Smooth muscle cell (in vitro differentiated cells): Measurements from ENCODE around the gene PAQR5. TPM values are rescaled to one million over a fixed set of nuclear protein-coding genes. Genes with fewer than 3 reads are reported as not detected.

Experiments
- DNase-seq: peaks from one replicate; lab custom pipeline; 2025; ENCODE audit not compliant: unreplicated experiment; lab: John Stamatoyannopoulos, UW
- H2AFZ ChIP-seq: fragments of 200-600 bp; sonication (generic); 2 replicates; pipeline ENCODE4 v1.6.0; 2016; ENCODE audit warnings: antibody characterized with exemption, low read depth, mild to moderate bottlenecking
- H3F3A ChIP-seq: fragments of 200-600 bp; sonication (generic); 2 replicates; pipeline ENCODE4 v1.6.0; 2017; ENCODE audit warnings: antibody characterized with exemption, low read depth
- H3K27ac ChIP-seq: fragments of 200-600 bp; sonication (generic); 2 replicates; pipeline ENCODE4 v1.5.1; 2016; ENCODE audit warnings: low read depth, mild to moderate bottlenecking
- H3K27me3 ChIP-seq: fragments of 200-600 bp; sonication (generic); 2 replicates; pipeline ENCODE4 v1.6.1; 2016; ENCODE audit warnings: low read depth, mild to moderate bottlenecking
- H3K36me3 ChIP-seq: fragments of 200-600 bp; sonication (generic); 2 replicates; pipeline ENCODE4 v1.5.1; 2016; ENCODE audit warnings: low read depth
- H3K4me1 ChIP-seq: fragments of 200-600 bp; sonication (generic); 2 replicates; pipeline ENCODE4 v1.5.1; 2016; ENCODE audit warnings: low read depth
- H3K4me2 ChIP-seq: fragments of 200-600 bp; sonication (generic); 2 replicates; pipeline ENCODE4 v1.6.0; 2016; ENCODE audit warnings: mild to moderate bottlenecking
- H3K4me3 ChIP-seq: fragments of 200-600 bp; sonication (generic); 2 replicates; pipeline ENCODE4 v1.5.1; 2016; ENCODE audit warnings: mild to moderate bottlenecking
- H3K79me2 ChIP-seq: fragments of 200-600 bp; sonication (generic); 2 replicates; pipeline ENCODE4 v1.6.0; 2016; ENCODE audit warnings: low read depth, mild to moderate bottlenecking
- H3K9ac ChIP-seq: fragments of 200-600 bp; sonication (generic); 2 replicates; pipeline ENCODE4 v1.6.0; 2016; ENCODE audit warnings: low read depth
- H3K9me3 ChIP-seq: fragments of 200-600 bp; sonication (generic); replicated peaks from 2 replicates; pipeline ENCODE4 v1.5.1; 2016; ENCODE audit warnings: low read depth
- H4K20me1 ChIP-seq: fragments of 200-600 bp; sonication (generic); 2 replicates; pipeline ENCODE4 v1.6.0; 2016; ENCODE audit warnings: low read depth
- CTCF ChIP-seq: fragments of 200-600 bp; sonication (generic); IDR thresholded peaks from 2 replicates; pipeline ENCODE4 v1.5.1; 2017; ENCODE audit warnings: borderline replicate concordance, mild to moderate bottlenecking, antibody characterized with exemption; ENCODE audit not compliant: insufficient read depth, poor library complexity, severe bottlenecking
- WGBS: methylation state at CpG from one replicate; pipeline ENCODE4 v1.1.7; 2016; ENCODE audit warnings: low lambda C conversion rate; 5-methylcytosine and 5-hydroxymethylcytosine counted together
- polyA plus RNA-seq: library from polyadenylated mRNA; unstranded; fragments of >200 nt; fragmentation: Nextera tagmentation; extraction: Ambion mirVana; gene quantifications from 2 replicates; pipeline ENCODE4 v1.2.1, GENCODE V29; 2016
- total RNA-seq: library from RNA; depleted of rRNA; stranded (reverse); fragments of >200 nt; gene quantifications from 2 replicates; pipeline ENCODE4 v1.2.3, GENCODE V29; 2014

PAQR5 gene
- total and polyA plus RNA-seq, 2 experiments from 2014 or later, result 1.5 to 1.6 TPM

GRCh38 chr15:69357773-69358771 is 59.4 kb downstream of the PAQR5 start:
- Histone ChIP-seq H3K4me1 (peaks cover 3% of the 10 kb centered on the region), H3K27ac (no peak overlapping the region), H3K9me3 (no peaks in the 10 kb centered on the region), H2AFZ (no peak overlapping the region), H3K79me2 (no peaks in the 10 kb centered on the region), H3K4me2 (no peak overlapping the region), H3K9ac (no peak overlapping the region), H3K4me3 (no peak overlapping the region), H3K36me3 (no peaks in the 10 kb centered on the region), H3F3A (no peaks in the 10 kb centered on the region), H3K27me3 (no peaks in the 10 kb centered on the region), H4K20me1 (no peaks in the 10 kb centered on the region)
- no peak for TF ChIP-seq CTCF
- no peak for DNase-seq
- WGBS, result 70% methylated on average over 9 of the region's 9 CpGs

- H3K4me3 ChIP-seq, result no peak overlapping the region
- H4K20me1 ChIP-seq, result no peaks in the 10 kb centered on the region
- no peak for DNase-seq
- 96% methylated on average over 4 of the region's 4 CpGs for WGBS
- H3K4me1 ChIP-seq, result peaks cover 3% of the 10 kb centered on the region
- no peaks in the 10 kb centered on the region for H3F3A ChIP-seq
- no peaks in the 10 kb centered on the region for H3K79me2 ChIP-seq
- no peak overlapping the region for H3K4me2 ChIP-seq
- no peak for TF ChIP-seq CTCF
- no peaks in the 10 kb centered on the region for H3K36me3 ChIP-seq
- no peak overlapping the region for H3K9ac ChIP-seq
- H3K9me3 ChIP-seq, result no peaks in the 10 kb centered on the region
- H3K27ac ChIP-seq, result no peak overlapping the region
- no peak overlapping the region for H2AFZ ChIP-seq
- no peaks in the 10 kb centered on the region for H3K27me3 ChIP-seq
These were observed 60.1 kb downstream of the PAQR5 start for GRCh38 chr15:69358850-69359249.

- Histone ChIP-seq H3K4me2 (no peak overlapping the region), H3K4me3 (no peak overlapping the region), H3K4me1 (peaks cover 3% of the 10 kb centered on the region), H3K36me3 (no peaks in the 10 kb centered on the region), H3K9me3 (no peaks in the 10 kb centered on the region), H3K9ac (no peak overlapping the region), H3K27ac (no peak overlapping the region), H2AFZ (no peak overlapping the region), H3K79me2 (no peaks in the 10 kb centered on the region), H3F3A (no peaks in the 10 kb centered on the region), H3K27me3 (no peaks in the 10 kb centered on the region), H4K20me1 (no peaks in the 10 kb centered on the region)
- DNase-seq, result no peak
- 74% methylated on average over 3 of the region's 3 CpGs for WGBS
- TF ChIP-seq CTCF, result no peak
These were observed 61.0 kb downstream of the PAQR5 start for GRCh38 chr15:69359722-69360121.
